K562 (cell line): ENCODE results near the gene LRRC39. TPM values are rescaled to one million over a fixed set of nuclear protein-coding genes. Genes with fewer than 3 reads are reported as not detected.

Experiments used
- ATAC-seq: fragments of 200-7000 bp; cut with Tn5 transposase; 3 replicates; pipeline ENCODE4 v1.9.1; 2020; ENCODE audit warnings: moderate library complexity
- BruUV-seq: library from RNA; stranded (reverse); fragments of 400-500 nt; replicated peaks from 2 replicates; lab custom pipeline; 2021; lab: Mats Ljungman, UMichigan
- CTCF ChIA-PET: fragments of 300-600 bp; formaldehyde crosslinking; extraction: SDS; loops from one replicate; lab custom pipeline; 2021; ENCODE audit warnings: low intra/inter-chr PET ratio; lab: Yijun Ruan, JAX
- POLR2A ChIA-PET: fragments of 300-600, 350-650 bp; sonication (Branson Sonifier 250); formaldehyde crosslinking; extraction: SDS; loops from one replicate; lab custom pipeline; 2021; ENCODE audit warnings: antibody characterized with exemption, inconsistent platforms; lab: Yijun Ruan, JAX
- DNase-seq, 4 experiments: peaks; one replicate each; pipeline versions ENCODE4 v3.0.0 to v3.0.0-alpha.2; 2011 to 2018; ENCODE audit warnings: low spot score in 3 of 4, mixed read lengths in 3 of 4; ENCODE audit errors: extremely low read depth in 1 of 4
- FAIRE-seq: peaks from 2 replicates; lab custom pipeline; 2011; peaks lifted over from hg19 to GRCh38; lab: Jason Lieb, UNC
- H2AFZ ChIP-seq: 2 replicates; pipeline ENCODE4 v1.6.0; 2011; ENCODE audit warnings: low read depth, low read length, control low read depth, inconsistent platforms
- H3K27ac ChIP-seq: fragments of 200-600 bp; 3 replicates; pipeline ENCODE4 v1.8.0; 2011; ENCODE audit warnings: low read depth, mild to moderate bottlenecking, control low read depth, inconsistent platforms, low read length, moderate library complexity, mixed read lengths; ENCODE audit errors: extremely low read depth
- H3K27me3 ChIP-seq, 2 experiments: fragments of 300-600 bp in 1 of 2; 2 replicates in 1 of 2; 3 replicates in 1 of 2; pipeline versions ENCODE4 v1.6.0 to v1.8.0; 2011; ENCODE audit warnings: inconsistent platforms in 2 of 2, low read length in 2 of 2, mild to moderate bottlenecking in 1 of 2, mixed read lengths in 1 of 2, moderate library complexity in 1 of 2; ENCODE audit not compliant: control insufficient read depth in 2 of 2, insufficient read depth in 2 of 2
- H3K36me3 ChIP-seq: fragments of 300-600 bp; 3 replicates; pipeline ENCODE4 v1.8.0; 2011; ENCODE audit warnings: mild to moderate bottlenecking, low read length, inconsistent platforms; ENCODE audit not compliant: control insufficient read depth, insufficient read depth
- H3K4me1 ChIP-seq, 2 experiments: fragments of 200-600 bp in 1 of 2; replicated peaks in 1 of 2; 2 replicates in 1 of 2; 3 replicates in 1 of 2; pipeline versions ENCODE4 v1.5.1 to v1.8.0; 2011; ENCODE audit warnings: inconsistent platforms in 2 of 2, low read length in 2 of 2, mild to moderate bottlenecking in 1 of 2, mixed read lengths in 1 of 2, moderate library complexity in 1 of 2; ENCODE audit not compliant: control insufficient read depth in 2 of 2, insufficient read depth in 2 of 2
- H3K4me2 ChIP-seq: 2 replicates; pipeline ENCODE4 v1.6.1; 2011; ENCODE audit warnings: low read length, control low read depth, inconsistent platforms, mixed read lengths; ENCODE audit not compliant: insufficient read depth
- H3K4me3 ChIP-seq: fragments of 200-600 bp; sonication (generic), shearing (Covaris generic); 2 replicates; pipeline ENCODE4 v1.5.1; 2016; ENCODE audit warnings: control low read depth, inconsistent platforms
- H3K79me2 ChIP-seq: fragments of 200-600 bp; 3 replicates; pipeline ENCODE4 v1.8.0; 2011; ENCODE audit warnings: low read length, inconsistent platforms; ENCODE audit not compliant: control insufficient read depth, insufficient read depth
- H3K9ac ChIP-seq, 2 experiments: 2 replicates each; pipeline versions ENCODE4 v1.6.0 to v1.6.1; 2011; ENCODE audit warnings: low read depth in 2 of 2, low read length in 2 of 2, control low read depth in 1 of 2, inconsistent platforms in 1 of 2, mild to moderate bottlenecking in 1 of 2, mixed read lengths in 1 of 2; ENCODE audit not compliant: insufficient read depth in 1 of 2
- H3K9me1 ChIP-seq: one replicate; pipeline ENCODE4 v1.6.0; 2011; ENCODE audit warnings: inconsistent platforms, mild to moderate bottlenecking, low read length, moderate library complexity; ENCODE audit not compliant: control insufficient read depth, insufficient read depth
- H3K9me3 ChIP-seq: replicated peaks from 2 replicates; pipeline ENCODE4 v1.5.1; 2011; ENCODE audit warnings: low read depth, low read length, inconsistent platforms; ENCODE audit not compliant: control insufficient read depth, insufficient read depth
- H4K20me1 ChIP-seq: replicated peaks from 2 replicates; pipeline ENCODE4 v1.6.1; 2011; ENCODE audit warnings: low read length, inconsistent platforms, mixed read lengths; ENCODE audit not compliant: control insufficient read depth, insufficient read depth
- HNRNPH1 ChIP-seq: fragments of 200-400 bp; formaldehyde crosslinking; optimal IDR thresholded peaks from 2 replicates; pipeline ENCODE3; 2017; ENCODE audit warnings: low read depth, mild to moderate bottlenecking, low read length, moderate library complexity
- IRF1 ChIP-seq: sonication (generic); formaldehyde crosslinking; IDR thresholded peaks from 2 replicates; pipeline ENCODE4 v1.8.0; 2022; ENCODE audit warnings: missing genetic modification reagents, mild to moderate bottlenecking, borderline replicate concordance
- MCM3 ChIP-seq: fragments of 450-650 bp; IDR thresholded peaks from 2 replicates; pipeline ENCODE4 v1.6.1; 2016
- MED1 ChIP-seq: sonication (generic); formaldehyde crosslinking; IDR thresholded peaks from 2 replicates; pipeline ENCODE4 v1.8.1; 2023; ENCODE audit warnings: missing genetic modification reagents, borderline replicate concordance
- NCOA4 ChIP-seq: fragments of 450-650 bp; IDR thresholded peaks from 2 replicates; pipeline ENCODE4 v1.6.1; 2018; ENCODE audit warnings: mild to moderate bottlenecking; ENCODE audit not compliant: partially characterized antibody
- NKRF ChIP-seq: fragments of 450-650 bp; IDR thresholded peaks from 2 replicates; pipeline ENCODE4 v1.6.1; 2016; ENCODE audit warnings: borderline replicate concordance
- UBTF ChIP-seq, 2 experiments: IDR thresholded peaks; 2 replicates each; pipeline ENCODE4 v1.6.1; 2012; ENCODE audit warnings: improper control_type of control experiment in 2 of 2, low read depth in 2 of 2, low read length in 2 of 2, borderline replicate concordance in 1 of 2
- ZBTB8A ChIP-seq: fragments of 450-650 bp; IDR thresholded peaks from 2 replicates; pipeline ENCODE4 v1.6.1; 2018; ENCODE audit warnings: mild to moderate bottlenecking, moderate library complexity; ENCODE audit not compliant: partially characterized antibody
- ZC3H11A ChIP-seq: IDR thresholded peaks from 2 replicates; pipeline ENCODE4 v1.6.1; 2012; ENCODE audit warnings: low read depth, low read length, improper control_type of control experiment
- ZHX1 ChIP-seq: fragments of 150-350 bp; conservative IDR thresholded peaks from 2 replicates; pipeline ENCODE4 v1.6.1; 2014; ENCODE audit warnings: low read length
- ZNF740 ChIP-seq, 3 experiments: fragments of 200-800 bp in 1 of 3; sonication (Bioruptor generic) in 1 of 3; sonication (generic) in 1 of 3; formaldehyde crosslinking in 1 of 3; IDR thresholded peaks; 2 replicates each; pipeline versions ENCODE4 v1.6.1 to v1.8.0; 2016 to 2022; ENCODE audit warnings: mild to moderate bottlenecking in 2 of 3, missing compliant biosample characterization in 2 of 3, missing genetic modification characterization in 2 of 3, missing genetic modification reagents in 1 of 3
- ZNF830 ChIP-seq: fragments of 250-450 bp; sonication (Bioruptor Pico); IDR thresholded peaks from 2 replicates; pipeline ENCODE4 v1.5.0; 2021; ENCODE audit warnings: mild to moderate bottlenecking
- WGBS: fragments of 100-300 bp; shearing (Covaris generic); methylation state at CpG from one replicate; pipeline ENCODE4 v1.1.6; 2016; ENCODE audit warnings: low coverage, mixed read lengths; ENCODE audit not compliant: insufficient coverage; ENCODE audit errors: missing lambda C conversion rate; 5-methylcytosine and 5-hydroxymethylcytosine counted together
- in situ Hi-C: fragments of 300-500 bp; cut with MboI; formaldehyde crosslinking; loops from 4 replicates; pipeline ENCODE4 v1.15.0; 2018; ENCODE audit warnings: inconsistent platforms, mixed read lengths
- intact Hi-C: fragments of 100-400 bp; cut with micrococcal nuclease; formaldehyde crosslinking; loops from 2 replicates; pipeline ENCODE4 v1.14.2; 2022
- polyA plus RNA-seq, 8 experiments: library from polyadenylated mRNA; depleted of rRNA in 4 of 8; stranded (reverse) in 5 of 8; unstranded in 3 of 8; fragments of >200 nt; fragmentation: Nextera tagmentation in 2 of 8; fragmentation: Illumina TruSeq in 1 of 8; extraction: Ambion mirVana in 2 of 8; extraction: Trizol in 1 of 8; gene quantifications; 2 replicates each; pipeline versions ENCODE4 v1.2.1 to v1.2.3, GENCODE V29; 2011 to 2014; ENCODE audit warnings: inconsistent platforms in 1 of 8, missing spikeins in 1 of 8
- total RNA-seq, 7 experiments: library from RNA; depleted of rRNA in 6 of 7; stranded (reverse); fragments of >200 nt in 6 of 7; fragmentation: Illumina TruSeq in 2 of 7; extraction: Trizol in 2 of 7; gene quantifications; 2 replicates each; pipeline versions ENCODE4 v1.2.1 to v1.2.3, GENCODE V29; 2011 to 2021; ENCODE audit warnings: low replicate concordance in 1 of 7

Gene LRRC39
- total and polyA plus RNA-seq, 9 of the 15 experiments (the other 6 are each of a cell fraction or from before 2014, with no cell fraction given) = 1.00 to 3.1 (median 1.3) TPM

GRCh38 chr1:100213141-100213540 is 35.1 kb upstream of the LRRC39 start:
- H3K4me1 ChIP-seq = 0 out of 5 replicates have a peak, but pooled peaks cover 0 to 3% of the 10 kb centered on the region in 2 experiments
- DNase-seq = no peak
- H3K9me1 ChIP-seq = no peaks in the 10 kb centered on the region
- peaks cover 56% of the 10 kb centered on the region; the same call in 2 of the 3 replicates for H3K36me3 ChIP-seq
- H3K79me2 ChIP-seq = no peaks in the 10 kb centered on the region
- no peaks in the 10 kb centered on the region for H3K27me3 ChIP-seq
- ChIA-PET POLR2A (no interaction called here), CTCF (no interaction called here)
- H4K20me1 ChIP-seq = no peaks in the 10 kb centered on the region
- no peak overlapping the region for H3K27ac ChIP-seq
- no peak overlapping the region for H3K4me2 ChIP-seq
- WGBS = 94% methylated on average over 22 of the region's 37 CpGs
- H2AFZ ChIP-seq = no peak overlapping the region
- FAIRE-seq = no peak
- BruUV-seq = no TSS peak
- in situ Hi-C loops = no loop called here
- intact Hi-C loops = no loop called here
- ATAC-seq = no peak
- no peak overlapping the region for H3K4me3 ChIP-seq
- no peak overlapping the region for H3K9ac ChIP-seq
- H3K9me3 ChIP-seq = no peaks in the 10 kb centered on the region
- no peak for TF ChIP-seq UBTF (IDR thresholded peaks at IDR 0.05; ENCODE audit: borderline replicate concordance in 1 of 2, low read depth in 2 of 2, low read length in 2 of 2)
- TF ChIP-seq HNRNPH1 = no peak
- TF ChIP-seq ZHX1 = no peak
- no peak for TF ChIP-seq MED1 (CRISPR knock-in tag)
- TF ChIP-seq NKRF = no peak
- no peak for TF ChIP-seq ZBTB8A
- TF ChIP-seq NCOA4 = no peak
- no peak for TF ChIP-seq ZC3H11A
- TF ChIP-seq ZNF830 (CRISPR knock-in tag) = no peak
- no peak for TF ChIP-seq MCM3
- TF ChIP-seq IRF1 (CRISPR knock-in tag) = no peak
- TF ChIP-seq ZNF740 (CRISPR knock-in tag; IDR thresholded peaks at IDR 0.05) = no peak
- no peak for TF ChIP-seq ZNF740 (tag; IDR thresholded peaks at IDR 0.05)
